Heart left ventricle (tissue), 16 donors: ENCODE results near the gene TMEM236. TPM values are rescaled to one million over a fixed set of nuclear protein-coding genes. Genes with fewer than 3 reads are reported as not detected.

Experiments used
- ATAC-seq, 4 donors: fragments of 200-7000 bp; cut with Tn5 transposase; one replicate each; pipeline ENCODE4 v1.9.1; 2020 to 2022; ENCODE audit warnings: moderate library complexity in 4 of 4, mild to moderate bottlenecking in 3 of 4, moderate number of reproducible peaks in 1 of 4
- DNase-seq, 5 donors: peaks; one replicate each; pipeline ENCODE4 v3.0.0-alpha.2; 2020
- H3K27ac ChIP-seq, 12 donors: fragments of 200-600 bp; sonication (generic) in 4 of 12; one replicate each; pipeline versions ENCODE4 v1.5.0 to v1.8.0; 2016 to 2022; ENCODE audit warnings: mild to moderate bottlenecking in 2 of 12
- H3K27me3 ChIP-seq, 9 donors: fragments of 200-600 bp; sonication (generic) in 2 of 9; one replicate each; pipeline versions ENCODE4 v1.5.1 to v1.8.0; 2016 to 2022; ENCODE audit warnings: mild to moderate bottlenecking in 3 of 9
- H3K36me3 ChIP-seq, 9 donors: fragments of 200-600 bp; sonication (generic) in 2 of 9; one replicate each; pipeline versions ENCODE4 v1.5.0 to v1.8.0; 2018 to 2022; ENCODE audit warnings: mild to moderate bottlenecking in 2 of 9
- H3K4me1 ChIP-seq, 12 donors: fragments of 200-600 bp; sonication (generic) in 4 of 12; one replicate each; pipeline versions ENCODE4 v1.5.0 to v1.8.0; 2016 to 2022; ENCODE audit warnings: mild to moderate bottlenecking in 3 of 12
- H3K4me3 ChIP-seq, 12 donors: fragments of 200-600 bp; sonication (generic) in 4 of 12; one replicate each; pipeline versions ENCODE4 v1.5.0 to v1.8.0; 2017 to 2022; ENCODE audit warnings: mild to moderate bottlenecking in 9 of 12, moderate library complexity in 4 of 12
- H3K9me3 ChIP-seq, 12 donors: fragments of 200-600 bp; sonication (generic) in 4 of 12; one replicate each; pipeline versions ENCODE4 v1.5.0 to v1.8.0; 2016 to 2022; ENCODE audit warnings: mild to moderate bottlenecking in 1 of 12
- CTCF ChIP-seq, 12 donors: fragments of 200-600 bp; sonication (generic) in 4 of 12; IDR thresholded peaks; one replicate each; pipeline versions ENCODE4 v1.5.0 to v1.8.0; 2018 to 2022; ENCODE audit warnings: antibody characterized with exemption in 12 of 12, mild to moderate bottlenecking in 5 of 12
- POLR2A ChIP-seq, 2 donors: fragments of 450-650 bp; IDR thresholded peaks; one replicate each; pipeline ENCODE4 v1.6.1; 2017; ENCODE audit warnings: antibody characterized with exemption in 2 of 2, mild to moderate bottlenecking in 2 of 2, moderate library complexity in 2 of 2
- WGBS, 4 donors: extraction: QIAGEN DNeasy Blood & Tissue Kit in 2 of 4; methylation state at CpG; one replicate each; pipeline versions ENCODE4 v1.1.5 to v1.1.7; 2013 to 2018; 5-methylcytosine and 5-hydroxymethylcytosine counted together
- intact Hi-C, 10 donors: fragments of 100-400 bp; cut with DNase I; formaldehyde crosslinking; loops; one replicate each; pipeline versions ENCODE4 v1.11.1 to v1.14.2; 2022
- polyA plus RNA-seq, 2 donors: library from polyadenylated mRNA; stranded (reverse); fragments of 200-250 nt; gene quantifications; one replicate each; pipeline ENCODE4 v1.2.3, GENCODE V29; 2013
- total RNA-seq, 9 donors: library from RNA; depleted of rRNA in 2 of 9; stranded (reverse); fragments of >200 nt in 2 of 9; fragmentation: NEBNext Ultra II Directional in 3 of 9; extraction: Animal tissue kit (Norgen Biotek cat#: 25700) in 3 of 9; gene quantifications; one replicate each; pipeline versions ENCODE4 v1.1.0 to v1.2.4, GENCODE V29; 2016 to 2023
- donor health status: ischemic (EF 13 %, LVEDD 7.1; RV severe dilation, severe dysfunction).
- donor health status: healthy with polysubstance abuse.
- donor health status: DM: no; HTN: yes; CAD: no.
- donor health status: DM: no; HTN: no; CAD: no.
- donor health status: ischemic (EF 25% LVEDD 6.9; RV normal size, moderate dysfunction).
- donor health status: ischemic (EF 25% LVEDD 5.7; RV mildly dilated, moderate dysfunction).
- donor health status: healthy.
- donor health status: DM: yes; HTN: yes; CAD: no.
- donor health status: ischemic (EF 35%, LVEDD 5.7; RV mildly dilated, moderate dysfunction).
- donor health status: nonischemic (EF 11% LVEDD 7.7; RV severe dilation, severe dysfunction).
- donor health status: DM: yes; HTN: yes; CAD: no.
- donor health status: PGD.
- donor health status: ischemic (EF 29% LVEDD 5.4; RV normal size, mild dysfunction).
- donor health status: nonischemic (EF 23%, LVEDD 6.1; RV moderate dilation, normal function).

The TMEM236 gene
- total and polyA plus RNA-seq, 11 donors = 0.09 to 3.2 (median 0.38) TPM

GRCh38 chr10:17841050-17841449 is 89.0 kb downstream of the TMEM236 start:
- no peak for DNase-seq
- Histone ChIP-seq H3K4me1 (peaks cover 0 to 27% (median 5%) of the 10 kb centered on the region in 12 donors), H3K9me3 (no peaks in the 10 kb centered on the region), H3K36me3 (peaks cover 0 to 10% (median 0%) of the 10 kb centered on the region in 9 donors), H3K27me3 (no peaks in the 10 kb centered on the region), H3K4me3 (no peak overlapping the region), H3K27ac (no peak overlapping the region)
- intact Hi-C loops = loop anchor here in 3 of 10 donors (10.0 kb wide), 3 partner anchors 226 to 464 kb away; partner anchors contain the start of gene HACD1 (in 1 of the 3)
- no peak for ATAC-seq
- TF ChIP-seq POLR2A (IDR thresholded peaks at IDR 0.05) = no peak
- TF ChIP-seq CTCF (IDR thresholded peaks at IDR 0.05) = no peak
- WGBS, 4 donors = 86 to 100% (median 89%) methylated on average over 1 of the region's 1 CpG

- TF ChIP-seq POLR2A (IDR thresholded peaks at IDR 0.05) (no peak), CTCF (IDR thresholded peaks at IDR 0.05) (no peak)
- no peak for DNase-seq
- Histone ChIP-seq H3K9me3 (no peaks in the 10 kb centered on the region), H3K27me3 (no peaks in the 10 kb centered on the region), H3K4me3 (no peak overlapping the region), H3K27ac (no peak overlapping the region), H3K4me1 (peaks cover 0 to 11% (median 0%) of the 10 kb centered on the region in 12 donors), H3K36me3 (peaks cover 0 to 10% (median 0%) of the 10 kb centered on the region in 9 donors)
- intact Hi-C loops = loop anchor here in 3 of 10 donors (10.0 kb wide), 3 partner anchors 228 to 462 kb away; partner anchors contain the start of gene HACD1 (in 1 of the 3)
- WGBS, 4 donors = 81 to 86% (median 83%) methylated on average over 5 of the region's 5 CpGs
- no peak for ATAC-seq
These were observed 90.6 kb downstream of the TMEM236 start for GRCh38 chr10:17842641-17843040.

DNA sequence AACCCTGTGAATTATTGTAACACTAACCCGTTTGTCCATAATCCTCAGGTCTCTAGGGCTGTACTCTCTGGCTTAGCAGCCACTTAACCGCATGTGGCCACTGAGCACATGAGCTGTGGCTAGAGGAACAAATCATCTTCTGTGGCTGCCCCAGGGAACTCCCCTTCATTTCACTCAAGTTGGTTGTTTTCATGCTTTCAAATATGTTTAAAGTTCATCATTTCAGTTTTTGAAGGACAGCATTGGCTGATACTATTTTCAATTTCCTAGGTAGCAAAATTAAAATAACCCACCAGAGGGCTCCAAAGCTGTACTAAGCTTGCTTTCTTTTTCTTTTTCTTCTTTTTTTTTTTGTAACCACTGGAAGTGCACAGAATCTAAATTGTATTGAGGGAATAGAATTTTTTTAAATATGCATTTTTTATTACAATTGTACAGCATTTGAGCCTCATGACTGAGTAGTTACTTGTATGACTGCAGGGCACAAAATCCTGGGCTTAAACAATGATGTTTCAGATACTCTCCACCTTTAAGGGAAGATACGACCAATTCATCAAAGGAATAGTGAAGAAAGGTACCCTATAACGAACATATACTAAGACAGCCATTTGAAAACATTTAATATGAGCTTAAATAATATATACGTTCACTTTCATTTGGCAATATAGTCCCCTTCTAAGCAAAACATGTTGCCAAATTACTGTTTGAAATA is 95.7 kb downstream of the TMEM236 start:
- Histone ChIP-seq H3K27ac (no peak overlapping the region), H3K4me3 (no peak overlapping the region), H3K9me3 (no peaks in the 10 kb centered on the region), H3K4me1 (peaks cover 0 to 12% (median 0%) of the 10 kb centered on the region in 12 donors), H3K36me3 (peaks cover 0 to 10% (median 0%) of the 10 kb centered on the region in 9 donors), H3K27me3 (no peaks in the 10 kb centered on the region)
- 59 to 72% (median 69%) methylated on average over 5 of the region's 5 CpGs for WGBS, 4 donors
- no peak for DNase-seq
- ATAC-seq = peak in 2 of 4 donors; percentile 2 to 44
- intact Hi-C loops = loop anchor here (1.0 to 10.0 kb wide), 10 partner anchors 233 to 465 kb away; partner anchors contain the start of gene HACD1 (in 1 of the 10)
- TF ChIP-seq POLR2A (IDR thresholded peaks at IDR 0.05) (no peak), CTCF (IDR thresholded peaks at IDR 0.05) (peak; percentile 24 to 61 (median 48))

GRCh38 chr10:17848646-17849045 is 96.6 kb downstream of the TMEM236 start:
- TF ChIP-seq POLR2A (IDR thresholded peaks at IDR 0.05) (no peak), CTCF (IDR thresholded peaks at IDR 0.05) (no peak)
- Histone ChIP-seq H3K9me3 (no peaks in the 10 kb centered on the region), H3K27me3 (no peaks in the 10 kb centered on the region), H3K4me3 (no peak overlapping the region), H3K27ac (no peak overlapping the region), H3K4me1 (peaks cover 0 to 12% (median 0%) of the 10 kb centered on the region in 12 donors), H3K36me3 (peaks cover 0 to 7% (median 0%) of the 10 kb centered on the region in 9 donors)
- ATAC-seq (no peak), DNase-seq (no peak)
- intact Hi-C loops = loop anchor here in 8 of 10 donors (1.0 to 10.0 kb wide), 8 partner anchors 234 to 456 kb away; partner anchors contain the start of gene HACD1 (in 1 of the 8)
- WGBS, 4 donors = 88 to 91% (median 90%) methylated on average over 4 to 5 of the region's 5 CpGs
